GM18870 (cell line): ENCODE data around the gene IGFLR1.

Experiments
- ATAC-seq: cut with Tn5 transposase; IDR thresholded peaks from one replicate; pipeline ENCODE4 v1.9.1; 2021; ENCODE audit warnings: moderate library complexity; ENCODE audit not compliant: unreplicated experiment

IGFLR1 gene

GRCh38 chr19:35739275-35740107, 2.8 kb downstream of the IGFLR1 start:
- ATAC-seq = no peak

DNA sequence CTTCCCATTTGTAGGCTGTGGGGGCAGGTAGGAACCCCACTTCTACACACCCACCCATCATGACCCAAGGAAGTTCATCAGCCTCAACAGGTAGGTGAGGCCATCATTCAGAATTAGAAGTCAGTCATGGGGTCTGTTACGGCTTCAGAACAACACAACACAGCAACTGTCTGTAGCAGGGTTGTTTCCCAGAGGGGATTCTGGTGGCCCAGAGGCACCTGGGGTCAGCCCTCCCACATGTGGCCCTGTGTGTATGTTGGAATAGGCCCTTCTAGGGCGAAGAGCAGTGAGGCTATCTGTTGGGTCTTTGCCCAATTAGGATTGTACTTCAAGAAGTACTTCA, 3.4 kb downstream of the IGFLR1 start:
- ATAC-seq = no peak

DNA sequence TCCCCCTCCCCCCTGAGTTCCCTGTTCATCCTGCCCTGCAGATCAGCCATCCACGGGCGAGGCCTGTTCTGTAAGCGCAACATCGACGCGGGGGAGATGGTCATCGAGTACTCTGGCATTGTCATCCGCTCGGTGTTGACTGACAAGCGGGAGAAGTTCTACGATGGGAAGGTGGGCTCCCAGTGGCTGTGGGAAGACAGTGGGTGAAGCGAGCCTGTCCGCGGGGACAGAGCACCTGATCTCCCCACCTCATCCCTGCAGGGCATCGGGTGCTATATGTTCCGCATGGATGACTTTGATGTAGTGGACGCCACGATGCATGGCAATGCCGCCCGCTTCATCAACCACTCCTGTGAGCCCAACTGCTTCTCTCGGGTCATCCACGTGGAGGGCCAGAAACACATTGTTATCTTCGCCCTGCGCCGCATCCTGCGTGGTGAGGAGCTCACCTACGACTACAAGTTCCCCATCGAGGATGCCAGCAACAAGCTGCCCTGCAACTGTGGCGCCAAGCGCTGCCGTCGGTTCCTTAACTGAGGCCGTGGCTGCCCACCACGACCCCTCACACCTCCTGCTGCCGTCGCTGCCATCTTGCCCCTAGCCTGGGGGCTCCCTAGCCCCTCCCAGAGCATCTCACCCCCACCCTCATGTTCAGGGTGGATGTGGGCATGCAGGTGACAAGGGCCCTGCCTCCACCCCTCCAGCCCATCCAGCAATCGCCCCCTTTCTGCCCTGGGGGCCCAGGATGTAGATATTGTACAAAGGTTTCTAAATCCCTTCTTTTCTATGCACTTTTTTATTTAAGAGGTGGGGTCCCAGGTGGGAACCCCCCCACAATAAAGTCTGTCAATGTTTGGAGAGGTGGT, 4.0 kb downstream of the IGFLR1 start:
- no peak for ATAC-seq

GRCh38 chr19:35736913-35737886, 5.1 kb downstream of the IGFLR1 start:
- no peak for ATAC-seq

- ATAC-seq = no peak
These were observed 7.4 kb downstream of the IGFLR1 start for GRCh38 chr19:35734889-35735288.

DNA sequence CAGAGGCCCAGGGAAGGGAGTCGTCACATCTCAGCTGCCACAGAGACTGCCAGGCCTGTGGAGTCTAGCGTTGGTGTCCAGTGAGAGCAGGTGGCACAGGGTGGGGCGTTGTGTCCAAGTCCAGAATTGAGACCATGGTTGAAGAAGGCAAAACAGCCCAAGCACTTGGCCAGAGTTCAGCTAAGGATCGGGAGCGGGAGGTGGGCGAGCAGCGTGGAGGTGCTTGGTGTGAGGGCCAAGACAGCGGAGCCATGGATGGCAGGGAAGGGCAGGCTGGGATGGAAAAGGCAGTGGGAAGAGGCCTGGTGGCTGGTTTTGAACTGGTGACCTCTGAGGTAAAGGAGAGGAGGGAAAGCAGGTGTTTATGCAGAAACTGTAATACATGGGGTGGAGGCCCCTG, 8.0 kb downstream of the IGFLR1 start:
- no peak for ATAC-seq

DNA sequence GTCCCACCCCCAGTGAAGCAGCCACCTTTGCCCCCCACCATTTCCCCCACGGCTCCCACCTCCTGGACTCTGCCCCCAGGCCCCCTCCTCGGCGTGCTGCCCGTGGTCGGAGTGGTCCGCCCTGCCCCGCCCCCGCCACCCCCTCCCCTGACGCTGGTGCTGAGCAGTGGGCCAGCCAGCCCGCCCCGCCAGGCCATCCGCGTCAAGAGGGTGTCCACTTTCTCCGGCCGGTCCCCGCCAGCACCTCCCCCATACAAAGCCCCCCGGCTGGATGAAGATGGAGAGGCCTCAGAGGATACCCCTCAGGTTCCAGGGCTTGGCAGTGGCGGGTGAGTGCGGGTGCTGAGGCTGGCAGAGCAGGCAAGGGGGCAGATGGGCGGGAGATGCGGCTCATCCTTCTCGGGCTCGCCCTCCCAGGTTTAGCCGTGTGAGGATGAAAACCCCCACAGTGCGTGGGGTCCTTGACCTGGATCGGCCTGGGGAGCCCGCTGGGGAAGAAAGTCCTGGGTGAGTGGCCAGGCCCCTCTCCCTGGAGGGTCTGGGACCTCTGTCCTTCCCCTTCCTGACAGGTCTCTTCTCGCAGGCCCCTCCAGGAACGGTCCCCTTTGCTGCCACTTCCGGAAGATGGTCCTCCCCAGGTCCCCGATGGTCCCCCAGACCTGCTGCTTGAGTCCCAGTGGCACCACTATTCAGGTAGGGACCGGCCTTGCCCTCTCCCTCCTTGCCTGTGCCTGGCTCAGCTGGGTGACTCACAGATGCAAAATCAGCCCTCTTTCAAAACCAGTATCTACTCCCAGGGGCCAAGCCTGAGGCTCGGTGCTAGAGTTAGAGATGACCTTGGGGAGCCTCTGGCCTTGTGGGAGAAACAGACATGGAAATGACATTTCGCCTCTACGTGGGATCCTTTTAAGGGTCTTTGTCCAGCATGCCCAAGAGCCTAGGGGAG, 8.8 kb downstream of the IGFLR1 start:
- ATAC-seq = no peak

GRCh38 chr19:35732540-35733179, 9.6 kb downstream of the IGFLR1 start:
- no peak for ATAC-seq

DNA sequence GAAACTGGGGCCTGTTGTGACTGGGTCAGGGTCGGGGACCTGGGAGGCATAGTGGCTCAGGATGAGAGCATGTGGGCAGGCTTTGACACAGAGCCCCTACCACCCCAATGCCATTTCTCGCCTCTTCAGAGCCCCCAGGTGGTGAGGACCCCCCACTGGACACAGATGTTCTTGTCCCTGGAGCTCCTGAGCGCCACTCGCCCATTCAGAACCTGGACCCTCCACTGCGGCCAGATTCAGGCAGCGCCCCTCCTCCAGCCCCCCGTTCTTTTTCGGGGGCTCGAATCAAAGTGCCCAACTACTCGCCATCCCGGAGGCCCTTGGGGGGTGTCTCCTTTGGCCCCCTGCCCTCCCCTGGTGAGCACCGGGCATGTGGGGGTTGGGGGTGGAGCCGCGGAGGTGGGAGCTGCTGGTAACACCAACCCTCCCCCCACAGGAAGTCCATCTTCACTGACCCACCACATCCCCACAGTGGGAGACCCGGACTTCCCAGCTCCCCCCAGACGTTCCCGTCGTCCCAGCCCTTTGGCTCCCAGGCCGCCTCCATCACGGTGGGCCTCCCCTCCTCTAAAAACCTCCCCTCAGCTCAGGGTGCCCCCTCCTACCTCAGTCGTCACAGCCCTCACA, 10.4 kb downstream of the IGFLR1 start:
- no peak for ATAC-seq

DNA sequence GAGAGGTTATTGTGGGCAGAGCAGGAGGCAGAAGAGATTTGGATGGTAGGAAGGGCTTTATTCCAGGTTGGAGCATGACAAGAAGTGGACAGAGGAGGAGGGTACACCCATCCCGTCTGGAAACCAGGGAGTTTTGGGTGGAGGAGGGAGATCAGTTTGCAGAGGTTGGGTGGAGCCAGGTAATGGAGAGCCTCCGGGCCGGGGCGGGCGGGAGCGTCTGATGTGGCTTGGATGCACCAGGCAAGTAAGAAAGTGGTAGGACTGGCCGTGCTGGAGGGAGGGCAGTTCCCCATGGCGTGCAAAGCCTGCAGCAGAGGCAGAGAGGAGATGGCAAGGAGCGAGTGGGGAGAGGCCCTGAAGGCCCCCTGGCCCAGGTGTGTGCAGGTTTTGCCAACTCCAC, 10.9 kb downstream of the IGFLR1 start:
- ATAC-seq = no peak

DNA sequence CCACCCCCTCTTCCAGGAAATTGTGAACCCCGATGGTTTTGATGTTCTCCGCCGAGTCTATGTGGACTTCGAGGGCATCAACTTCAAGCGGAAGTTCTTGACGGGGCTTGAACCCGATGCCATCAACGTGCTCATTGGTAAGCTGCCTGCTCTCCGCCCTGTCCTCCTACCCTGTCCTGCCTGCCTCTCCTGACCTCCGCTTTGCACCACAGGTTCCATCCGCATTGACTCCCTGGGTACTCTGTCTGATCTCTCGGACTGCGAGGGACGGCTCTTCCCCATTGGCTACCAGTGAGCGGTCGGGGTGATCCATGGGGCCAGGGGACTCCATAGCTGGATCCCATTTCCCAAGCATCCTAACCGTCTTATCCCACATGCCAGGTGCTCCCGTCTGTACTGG, 11.9 kb downstream of the IGFLR1 start:
- ATAC-seq = no peak

- no peak for ATAC-seq
These were observed 12.5 kb downstream of the IGFLR1 start for GRCh38 chr19:35729763-35730162.

- no peak for ATAC-seq
These were observed 13.2 kb downstream of the IGFLR1 start for GRCh38 chr19:35729021-35729420.

DNA sequence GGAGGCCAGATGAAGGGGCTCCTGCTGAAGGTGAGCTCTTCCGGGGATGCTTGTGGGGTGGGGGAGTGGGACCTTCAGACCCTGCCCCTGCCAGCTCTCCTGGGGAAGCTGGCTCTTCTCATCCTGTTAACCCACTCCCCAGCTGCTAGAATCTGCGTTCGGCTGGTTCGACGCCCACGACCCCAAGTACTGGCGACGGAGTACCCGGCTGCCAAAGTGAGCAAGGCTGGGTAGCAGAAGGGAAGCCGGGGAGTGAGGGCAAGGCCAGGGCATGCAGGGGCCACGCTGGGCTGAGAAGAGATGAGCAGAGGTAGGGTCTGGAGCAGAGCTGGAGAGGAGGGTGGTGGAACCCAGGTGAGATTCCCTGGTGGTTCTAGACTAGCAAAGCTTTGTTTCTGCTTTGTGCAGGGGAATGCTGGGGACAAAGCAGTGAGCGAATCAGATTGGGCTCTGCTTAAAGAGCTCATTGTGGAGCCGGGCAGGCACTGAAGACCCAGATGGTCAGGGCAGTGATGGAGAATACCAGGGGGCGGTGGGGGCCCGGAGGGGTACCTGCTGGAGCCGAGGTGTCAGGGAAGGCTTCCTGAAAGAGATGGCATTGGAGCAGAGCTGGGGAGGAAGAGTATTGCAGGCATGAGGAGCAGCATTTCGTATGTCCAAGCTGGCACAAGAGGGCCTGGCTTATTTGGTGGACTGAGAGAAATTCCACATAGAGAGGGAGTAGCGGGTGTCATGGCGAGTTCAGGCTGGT, 14.1 kb downstream of the IGFLR1 start:
- ATAC-seq = no peak

- no peak for ATAC-seq
These were observed 14.9 kb downstream of the IGFLR1 start for GRCh38 chr19:35727053-35727955.

GRCh38 chr19:35725216-35725861, 16.9 kb downstream of the IGFLR1 start:
- ATAC-seq = no peak

DNA sequence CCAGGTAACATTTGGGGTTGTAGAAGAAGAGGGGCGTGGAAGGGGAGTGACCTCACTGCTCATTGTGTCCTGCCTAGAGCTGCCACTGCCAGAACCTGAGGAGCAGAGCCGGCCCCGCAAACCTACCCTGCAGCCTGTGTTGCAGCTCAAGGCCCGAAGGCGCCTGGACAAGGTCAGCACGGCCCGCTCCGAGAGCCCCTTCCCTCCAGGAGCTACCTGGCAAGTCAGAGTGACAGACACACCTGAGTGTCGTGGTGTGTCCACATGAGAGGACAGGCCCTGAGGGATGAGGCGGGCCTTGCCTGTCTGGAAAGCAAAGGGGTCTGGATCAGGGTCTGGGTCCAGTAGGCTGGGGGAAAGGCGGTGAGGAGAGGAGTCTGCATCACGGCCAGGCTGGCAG, 17.7 kb downstream of the IGFLR1 start:
- ATAC-seq = no peak
